ENCODE results near the gene NUFIP1. TPM values are rescaled to one million over a fixed set of nuclear protein-coding genes. Genes with fewer than 3 reads are reported as not detected.

Gene NUFIP1
- total RNA-seq, 1 experiment from 2014 or later: 17.1 TPM

DNA sequence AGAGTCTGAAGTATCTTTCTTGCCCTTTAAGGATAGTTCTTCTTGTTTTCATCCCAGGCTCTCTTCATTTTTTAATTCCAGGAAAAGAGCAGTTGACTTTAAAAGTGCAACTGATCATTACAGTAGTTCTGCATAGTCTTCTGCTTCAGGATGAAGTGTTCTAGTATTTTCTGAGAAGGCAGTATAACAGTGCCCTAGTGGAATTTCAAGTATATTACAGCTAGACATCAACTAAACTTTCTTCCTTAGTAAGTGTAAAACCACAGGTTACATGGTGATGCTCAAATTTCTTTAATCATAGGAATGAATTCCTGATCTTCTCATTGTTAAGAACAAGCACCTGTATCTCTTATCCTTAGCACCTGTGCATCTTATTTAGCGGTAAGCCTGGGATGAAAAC, 10.9 kb downstream of the NUFIP1 start:
- WGBS (ENCODE audit: extremely low coverage, insufficient read length, low lambda C conversion rate): no CpG with 5 or more reads among the region's 1 CpG
- H3K36me3 Mint-ChIP-seq (ENCODE audit: insufficient read depth in 1 of 3, low read depth in 3 of 3): peaks cover 8 to 41% (median 37%) of the 10 kb centered on the region in 3 experiments; a peak in 6 of 7 replicates

More for the DNA sequence above, 10.9 kb downstream of the NUFIP1 start:
- no peaks in the 10 kb centered on the region for H3K79me2 ChIP-seq (ENCODE audit: insufficient read depth, low read length)
- no peak overlapping the region for H2BK120ac ChIP-seq (ENCODE audit: low read depth, low read length, poor library complexity, severe bottlenecking)
- H3K23ac ChIP-seq (ENCODE audit: insufficient read length, low read depth, low read length): no peak overlapping the region
- no peak overlapping the region for H4K91ac ChIP-seq (ENCODE audit: insufficient read length, low read depth, low read length)
- Mint-ChIP-seq H3K4me3 (no peak overlapping the region), H3K9me3 (no peaks in the 10 kb centered on the region), H3K27me3 (ENCODE audit: low read depth) (no peaks in the 10 kb centered on the region; the same call in 1 of the 2 replicates), H3K4me1 (no peaks in the 10 kb centered on the region), H3K27ac (no peak overlapping the region)
- no peaks in the 10 kb centered on the region for H4K20me1 ChIP-seq (ENCODE audit: control insufficient read depth, insufficient read depth, insufficient read length)
- H2BK20ac ChIP-seq (ENCODE audit: low read depth, low read length, poor library complexity, severe bottlenecking): no peak overlapping the region
- no peak overlapping the region for H3K4ac ChIP-seq (ENCODE audit: low read depth, low read length)
- no peak overlapping the region for H3K56ac ChIP-seq (ENCODE audit: insufficient read length, low read depth, low read length)
- TF ChIP-seq, protein P1, sequence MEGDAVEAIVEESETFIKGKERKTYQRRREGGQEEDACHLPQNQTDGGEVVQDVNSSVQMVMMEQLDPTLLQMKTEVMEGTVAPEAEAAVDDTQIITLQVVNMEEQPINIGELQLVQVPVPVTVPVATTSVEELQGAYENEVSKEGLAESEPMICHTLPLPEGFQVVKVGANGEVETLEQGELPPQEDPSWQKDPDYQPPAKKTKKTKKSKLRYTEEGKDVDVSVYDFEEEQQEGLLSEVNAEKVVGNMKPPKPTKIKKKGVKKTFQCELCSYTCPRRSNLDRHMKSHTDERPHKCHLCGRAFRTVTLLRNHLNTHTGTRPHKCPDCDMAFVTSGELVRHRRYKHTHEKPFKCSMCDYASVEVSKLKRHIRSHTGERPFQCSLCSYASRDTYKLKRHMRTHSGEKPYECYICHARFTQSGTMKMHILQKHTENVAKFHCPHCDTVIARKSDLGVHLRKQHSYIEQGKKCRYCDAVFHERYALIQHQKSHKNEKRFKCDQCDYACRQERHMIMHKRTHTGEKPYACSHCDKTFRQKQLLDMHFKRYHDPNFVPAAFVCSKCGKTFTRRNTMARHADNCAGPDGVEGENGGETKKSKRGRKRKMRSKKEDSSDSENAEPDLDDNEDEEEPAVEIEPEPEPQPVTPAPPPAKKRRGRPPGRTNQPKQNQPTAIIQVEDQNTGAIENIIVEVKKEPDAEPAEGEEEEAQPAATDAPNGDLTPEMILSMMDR (conservative IDR thresholded peaks at IDR 0.05): peak; percentile 36
- H3K27ac ChIP-seq (ENCODE audit: insufficient read length, low read depth, low read length): no peak overlapping the region
- H3K79me1 ChIP-seq (ENCODE audit: insufficient read depth, low read depth, low read length, poor library complexity, severe bottlenecking): no peaks in the 10 kb centered on the region
- H3K4me1 ChIP-seq (ENCODE audit: insufficient read depth, low read length): no peaks in the 10 kb centered on the region
- no peak overlapping the region for H4K5ac ChIP-seq (ENCODE audit: insufficient read length, low read depth, low read length)
- no peak overlapping the region for H3T11ph ChIP-seq (ENCODE audit: low read length)
- no peak overlapping the region for H2AK5ac ChIP-seq (ENCODE audit: insufficient read length, low read length)
- no peaks in the 10 kb centered on the region for H3K27me3 ChIP-seq (ENCODE audit: insufficient read depth, low read length)
- H2BK15ac ChIP-seq (ENCODE audit: low read depth, low read length): no peak overlapping the region
- no peak overlapping the region for H3K18ac ChIP-seq (ENCODE audit: insufficient read length, low read depth, low read length)
- no peak overlapping the region for H2BK12ac ChIP-seq (ENCODE audit: insufficient read length, low read depth, low read length)
- H2BK5ac ChIP-seq (ENCODE audit: insufficient read length, low read length): no peak overlapping the region
- H3K9me3 ChIP-seq (ENCODE audit: control insufficient read depth, low read depth, low read length): no peaks in the 10 kb centered on the region
- H3K4me2 ChIP-seq (ENCODE audit: insufficient read depth, insufficient read length, low read length): no peak overlapping the region
- no peak overlapping the region for H4K8ac ChIP-seq (replicated peaks; ENCODE audit: insufficient read length, low read depth, low read length)
- no peaks in the 10 kb centered on the region for H3K23me2 ChIP-seq (ENCODE audit: insufficient read length, low read depth, low read length, poor library complexity, severe bottlenecking)
- H3K14ac ChIP-seq (ENCODE audit: insufficient read depth, low read length): no peak overlapping the region
- no peak for DNase-seq
- no peak overlapping the region for H3K9ac ChIP-seq (ENCODE audit: extremely low read depth, insufficient read length, low read length)
- no peak overlapping the region for H2AFZ ChIP-seq (ENCODE audit: low read length)
